Heart right ventricle (tissue), 16 donors: ENCODE results near the gene RTF2. TPM values are rescaled to one million over a fixed set of nuclear protein-coding genes. Genes with fewer than 3 reads are reported as not detected.

Experiments
- ATAC-seq, 8 donors: fragments of 200-7000 bp; cut with Tn5 transposase; one replicate each; pipeline ENCODE4 v1.9.1; 2020; ENCODE audit warnings: mild to moderate bottlenecking in 8 of 8, moderate library complexity in 8 of 8, moderate number of reproducible peaks in 1 of 8
- DNase-seq, 2 donors: peaks; one replicate each; pipeline ENCODE4 v3.0.0-alpha.2; 2020
- H3K27ac ChIP-seq, 10 donors: fragments of 200-600 bp; sonication (generic) in 2 of 10; one replicate each; pipeline versions ENCODE4 v1.5.0 to v1.8.0; 2020 to 2022; ENCODE audit warnings: mild to moderate bottlenecking in 3 of 10
- H3K27me3 ChIP-seq, 7 donors: fragments of 200-600 bp; one replicate each; pipeline ENCODE4 v1.8.0; 2021 to 2022; ENCODE audit warnings: mild to moderate bottlenecking in 2 of 7
- H3K36me3 ChIP-seq, 9 donors: fragments of 200-600 bp; sonication (generic) in 1 of 9; one replicate each; pipeline versions ENCODE4 v1.5.0 to v1.8.0; 2020 to 2022; ENCODE audit warnings: mild to moderate bottlenecking in 2 of 9
- H3K4me1 ChIP-seq, 9 donors: fragments of 200-600 bp; sonication (generic) in 1 of 9; one replicate each; pipeline versions ENCODE4 v1.5.0 to v1.8.0; 2020 to 2022; ENCODE audit warnings: mild to moderate bottlenecking in 4 of 9
- H3K4me3 ChIP-seq, 10 donors: fragments of 200-600 bp; sonication (generic) in 2 of 10; one replicate each; pipeline versions ENCODE4 v1.5.0 to v1.8.0; 2020 to 2022; ENCODE audit warnings: mild to moderate bottlenecking in 7 of 10, moderate library complexity in 2 of 10
- H3K9me3 ChIP-seq, 11 donors: fragments of 200-600 bp in 10 of 11; sonication (generic) in 2 of 11; one replicate each; pipeline versions ENCODE4 v1.5.0 to v1.8.0; 2013 to 2022; ENCODE audit warnings: mild to moderate bottlenecking in 2 of 11, control low read depth in 1 of 11, moderate library complexity in 1 of 11
- WGBS, 2 donors: extraction: QIAGEN DNeasy Blood & Tissue Kit; methylation state at CpG; one replicate each; pipeline ENCODE4 v1.1.7; 2013; ENCODE audit warnings: inconsistent platforms in 1 of 2; 5-methylcytosine and 5-hydroxymethylcytosine counted together
- intact Hi-C, 10 donors: fragments of 100-400 bp; cut with DNase I; formaldehyde crosslinking; loops; one replicate each; pipeline versions ENCODE4 v1.11.1 to v1.14.2; 2022
- polyA plus RNA-seq, 2 donors: library from polyadenylated mRNA; stranded (reverse); fragments of 200-250 nt; gene quantifications; one replicate each; pipeline ENCODE4 v1.2.3, GENCODE V29; 2013
- total RNA-seq, 10 donors: library from RNA; stranded (reverse); fragmentation: NEBNext Ultra II Directional in 3 of 10; extraction: Animal tissue kit (Norgen Biotek cat#: 25700) in 3 of 10; gene quantifications; one replicate each; pipeline versions ENCODE4 v1.2.1 to v1.2.4, GENCODE V29; 2021 to 2023
- TF ChIP-seq, protein P1 (sequence below), 9 donors: fragments of 200-600 bp; sonication (generic) in 2 of 9; IDR thresholded peaks; one replicate each; pipeline versions ENCODE4 v1.5.0 to v1.8.0; 2021 to 2022; ENCODE audit warnings: antibody characterized with exemption in 9 of 9, mild to moderate bottlenecking in 5 of 9, moderate library complexity in 1 of 9
- donor health status: Arrhythmogenic right ventricular cardiomyopathy.
- donor health status: ischemic (EF 13 %, LVEDD 7.1; RV severe dilation, severe dysfunction).
- donor health status: healthy with polysubstance abuse.
- donor health status: DM: no; HTN: yes; CAD: no.
- donor health status: DM: no; HTN: no; CAD: no.
- donor health status: ischemic (EF 25% LVEDD 6.9; RV normal size, moderate dysfunction).
- donor health status: ischemic (EF 25% LVEDD 5.7; RV mildly dilated, moderate dysfunction).
- donor health status: healthy.
- donor health status: DM: yes; HTN: yes; CAD: no.
- donor health status: Ischemic cardiomyopathy.
- donor health status: ischemic (EF 35%, LVEDD 5.7; RV mildly dilated, moderate dysfunction).
- donor health status: nonischemic (EF 11% LVEDD 7.7; RV severe dilation, severe dysfunction).
- donor health status: DM: yes; HTN: yes; CAD: no.
- donor health status: PGD.
- donor health status: ischemic (EF 29% LVEDD 5.4; RV normal size, mild dysfunction).
- donor health status: nonischemic (EF 23%, LVEDD 6.1; RV moderate dilation, normal function).

Gene RTF2
- total and polyA plus RNA-seq, 12 donors: 29.1 to 113 (median 88.6) TPM

DNA sequence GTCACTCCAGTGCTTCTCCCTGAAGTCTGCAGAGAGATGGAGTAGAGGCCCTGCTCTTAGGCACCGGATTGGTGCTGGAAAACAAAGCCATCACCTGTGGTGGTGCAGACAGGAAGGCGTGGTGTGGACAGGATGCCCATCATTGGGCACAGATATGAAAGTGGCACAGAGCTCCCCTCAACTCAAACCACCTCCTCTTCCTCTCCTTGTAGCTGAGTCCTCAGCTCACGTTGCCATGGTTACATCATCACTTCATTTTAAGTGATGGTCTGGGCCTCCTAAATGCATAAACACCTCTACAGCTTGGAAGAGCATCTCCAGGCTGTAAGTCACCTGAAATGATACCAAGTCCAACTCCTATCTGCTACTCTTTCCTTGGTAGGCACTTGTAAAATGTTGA, 8.0 kb upstream of the RTF2 start:
- DNase-seq: no peak
- Histone ChIP-seq H3K9me3 (no peaks in the 10 kb centered on the region), H3K36me3 (peaks cover 0 to 17% (median 0%) of the 10 kb centered on the region in 9 donors), H3K27ac (no peak overlapping the region), H3K4me3 (no peak overlapping the region), H3K27me3 (no peaks in the 10 kb centered on the region), H3K4me1 (peaks cover 0 to 22% (median 0%) of the 10 kb centered on the region in 9 donors)
- ATAC-seq: no peak
- intact Hi-C loops: loop anchor here in 1 of 10 donors (10.0 kb wide), 1 partner anchor 46 kb away; the partner anchor contains the start of gene CASS4
- TF ChIP-seq, protein P1, sequence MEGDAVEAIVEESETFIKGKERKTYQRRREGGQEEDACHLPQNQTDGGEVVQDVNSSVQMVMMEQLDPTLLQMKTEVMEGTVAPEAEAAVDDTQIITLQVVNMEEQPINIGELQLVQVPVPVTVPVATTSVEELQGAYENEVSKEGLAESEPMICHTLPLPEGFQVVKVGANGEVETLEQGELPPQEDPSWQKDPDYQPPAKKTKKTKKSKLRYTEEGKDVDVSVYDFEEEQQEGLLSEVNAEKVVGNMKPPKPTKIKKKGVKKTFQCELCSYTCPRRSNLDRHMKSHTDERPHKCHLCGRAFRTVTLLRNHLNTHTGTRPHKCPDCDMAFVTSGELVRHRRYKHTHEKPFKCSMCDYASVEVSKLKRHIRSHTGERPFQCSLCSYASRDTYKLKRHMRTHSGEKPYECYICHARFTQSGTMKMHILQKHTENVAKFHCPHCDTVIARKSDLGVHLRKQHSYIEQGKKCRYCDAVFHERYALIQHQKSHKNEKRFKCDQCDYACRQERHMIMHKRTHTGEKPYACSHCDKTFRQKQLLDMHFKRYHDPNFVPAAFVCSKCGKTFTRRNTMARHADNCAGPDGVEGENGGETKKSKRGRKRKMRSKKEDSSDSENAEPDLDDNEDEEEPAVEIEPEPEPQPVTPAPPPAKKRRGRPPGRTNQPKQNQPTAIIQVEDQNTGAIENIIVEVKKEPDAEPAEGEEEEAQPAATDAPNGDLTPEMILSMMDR (IDR thresholded peaks at IDR 0.05): no peak
- 81 to 83% methylated on average over 3 of the region's 3 CpGs for WGBS, 2 donors

DNA sequence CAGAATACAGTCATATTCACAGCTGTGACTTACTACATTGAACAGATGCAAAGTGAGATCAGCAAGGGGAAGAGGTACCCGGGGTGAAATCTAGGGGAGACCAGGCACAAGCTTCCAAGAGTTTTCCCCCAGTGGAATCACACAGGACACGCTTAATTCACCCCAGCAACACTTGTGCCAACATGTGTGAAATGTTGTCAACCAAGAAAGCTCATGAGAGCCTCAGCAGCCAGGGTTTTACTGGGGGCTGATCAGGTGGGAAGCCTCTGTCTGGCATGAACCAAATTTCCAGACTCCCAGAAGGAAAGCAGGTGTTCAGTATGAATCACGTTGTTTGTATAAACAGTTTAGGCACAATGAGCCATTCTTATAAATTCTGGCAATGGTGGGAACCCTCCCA, 6.9 kb upstream of the RTF2 start:
- TF ChIP-seq, protein P1 (IDR thresholded peaks at IDR 0.05): no peak
- Histone ChIP-seq H3K9me3 (no peaks in the 10 kb centered on the region), H3K36me3 (peaks cover 0 to 17% (median 0%) of the 10 kb centered on the region in 9 donors), H3K27ac (no peak overlapping the region), H3K27me3 (no peaks in the 10 kb centered on the region), H3K4me1 (peaks cover 0 to 32% (median 0%) of the 10 kb centered on the region in 9 donors), H3K4me3 (no peak overlapping the region)
- 70 to 80% methylated on average over 3 of the region's 3 CpGs for WGBS, 2 donors
- intact Hi-C loops: loop anchor here in 1 of 10 donors (10.0 kb wide), 1 partner anchor 47 kb away; the partner anchor contains the start of gene CASS4
- DNase-seq (no peak), ATAC-seq (no peak)

- Histone ChIP-seq H3K4me3 (no peak overlapping the region), H3K36me3 (peaks cover 0 to 14% (median 0%) of the 10 kb centered on the region in 9 donors), H3K4me1 (peaks cover 0 to 43% (median 5%) of the 10 kb centered on the region in 9 donors), H3K27me3 (no peaks in the 10 kb centered on the region), H3K9me3 (no peaks in the 10 kb centered on the region), H3K27ac (peak overlapping the region in 1 of 10 donors; percentile 36)
- WGBS, 2 donors: 71 to 81% methylated on average over 3 of the region's 3 CpGs
- ATAC-seq (no peak), DNase-seq (no peak)
- intact Hi-C loops: loop anchor here in 1 of 10 donors (10.0 kb wide), 1 partner anchor 49 kb away; the partner anchor contains the start of gene CASS4
- TF ChIP-seq, protein P1 (IDR thresholded peaks at IDR 0.05): no peak
Measured at GRCh38 chr20:56463428-56463827, 5.0 kb upstream of the RTF2 start.

DNA sequence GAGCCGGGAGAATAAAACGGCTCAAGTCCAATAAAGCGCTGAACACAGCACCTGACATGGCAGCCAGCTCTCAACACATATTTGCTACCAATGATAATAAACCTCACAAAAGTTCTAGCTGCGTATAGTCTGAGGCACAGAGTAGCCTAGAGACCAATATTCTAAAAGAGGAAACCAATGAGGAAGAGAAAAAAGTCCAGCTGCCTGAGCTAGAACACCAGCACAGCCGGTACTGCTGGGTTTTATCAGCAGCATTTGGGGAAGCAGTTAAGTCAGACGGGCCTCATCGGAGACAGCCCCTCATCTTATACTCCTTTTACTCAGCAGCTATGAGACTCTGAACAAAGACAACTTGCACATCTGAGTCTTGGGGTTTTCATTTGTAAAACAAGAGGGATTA, 2.4 kb upstream of the RTF2 start:
- intact Hi-C loops: loop anchor here in 7 of 10 donors (5.0 to 10.0 kb wide), 4 partner anchors 51 to 69 kb away; partner anchors contain the start of gene CASS4 (in 2 of the 7)
- ATAC-seq (peak in 1 of 8 donors; percentile 16), DNase-seq (no peak)
- no peak overlapping the region for H3K4me3 ChIP-seq
- H3K9me3 ChIP-seq: no peaks in the 10 kb centered on the region
- H3K27me3 ChIP-seq: no peaks in the 10 kb centered on the region
- H3K4me1 ChIP-seq: peaks cover 0 to 65% (median 18%) of the 10 kb centered on the region in 9 donors
- peak overlapping the region in 1 of 10 donors; percentile 70 for H3K27ac ChIP-seq
- TF ChIP-seq, protein P1 (IDR thresholded peaks at IDR 0.05): no peak
- peaks cover 0 to 6% (median 0%) of the 10 kb centered on the region in 9 donors for H3K36me3 ChIP-seq
- 49 to 63% methylated on average over 7 of the region's 7 CpGs for WGBS, 2 donors
